Epithelial cell of proximal tubule (primary cell): ENCODE results near the gene MAP3K10. TPM values are rescaled to one million over a fixed set of nuclear protein-coding genes. Genes with fewer than 3 reads are reported as not detected.
A peak's percentile ranks its signal among the peaks of the same experiment; 100 is the strongest.

Source experiments
- DNase-seq: peaks from one replicate; pipeline ENCODE4 v3.0.0-alpha.2; 2011; ENCODE audit warnings: low read depth
- H3K4me3 ChIP-seq: 2 replicates; pipeline ENCODE4 v1.5.1; 2011; ENCODE audit warnings: low read depth, mild to moderate bottlenecking, low read length
- total RNA-seq: library from RNA; depleted of rRNA; stranded (reverse); fragments of >200 nt; gene quantifications from 2 replicates; pipeline ENCODE4 v1.2.3, GENCODE V29; 2015
- TF ChIP-seq, protein P1 (sequence below): conservative IDR thresholded peaks from 2 replicates; pipeline ENCODE4 v1.5.1; 2012; ENCODE audit warnings: low read depth, mild to moderate bottlenecking, low read length

Gene MAP3K10
- total RNA-seq, 1 donor from 2014 or later: 9.9 TPM

DNA sequence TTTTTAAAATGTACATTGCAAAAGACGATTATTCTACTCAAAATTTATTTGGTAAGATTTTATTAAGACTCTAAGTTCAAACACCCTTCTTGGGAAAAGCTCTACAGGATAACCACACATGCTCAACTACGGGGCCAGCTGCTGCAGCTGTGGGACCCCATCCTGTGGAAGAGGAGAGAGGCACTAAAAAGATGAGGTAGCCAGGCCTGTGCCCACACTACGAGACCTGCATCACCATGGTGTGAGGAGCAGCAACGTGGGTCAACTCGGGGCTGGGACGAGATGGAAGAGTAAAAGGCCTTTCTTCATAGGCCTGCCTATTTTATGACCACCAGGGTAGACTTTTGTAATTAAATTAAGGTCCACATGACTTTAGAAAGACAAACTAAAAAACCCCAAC, 39.8 kb downstream of the MAP3K10 start:
- DNase-seq: no peak
- TF ChIP-seq, protein P1, sequence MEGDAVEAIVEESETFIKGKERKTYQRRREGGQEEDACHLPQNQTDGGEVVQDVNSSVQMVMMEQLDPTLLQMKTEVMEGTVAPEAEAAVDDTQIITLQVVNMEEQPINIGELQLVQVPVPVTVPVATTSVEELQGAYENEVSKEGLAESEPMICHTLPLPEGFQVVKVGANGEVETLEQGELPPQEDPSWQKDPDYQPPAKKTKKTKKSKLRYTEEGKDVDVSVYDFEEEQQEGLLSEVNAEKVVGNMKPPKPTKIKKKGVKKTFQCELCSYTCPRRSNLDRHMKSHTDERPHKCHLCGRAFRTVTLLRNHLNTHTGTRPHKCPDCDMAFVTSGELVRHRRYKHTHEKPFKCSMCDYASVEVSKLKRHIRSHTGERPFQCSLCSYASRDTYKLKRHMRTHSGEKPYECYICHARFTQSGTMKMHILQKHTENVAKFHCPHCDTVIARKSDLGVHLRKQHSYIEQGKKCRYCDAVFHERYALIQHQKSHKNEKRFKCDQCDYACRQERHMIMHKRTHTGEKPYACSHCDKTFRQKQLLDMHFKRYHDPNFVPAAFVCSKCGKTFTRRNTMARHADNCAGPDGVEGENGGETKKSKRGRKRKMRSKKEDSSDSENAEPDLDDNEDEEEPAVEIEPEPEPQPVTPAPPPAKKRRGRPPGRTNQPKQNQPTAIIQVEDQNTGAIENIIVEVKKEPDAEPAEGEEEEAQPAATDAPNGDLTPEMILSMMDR: no peak
- H3K4me3 ChIP-seq: no peak overlapping the region

DNA sequence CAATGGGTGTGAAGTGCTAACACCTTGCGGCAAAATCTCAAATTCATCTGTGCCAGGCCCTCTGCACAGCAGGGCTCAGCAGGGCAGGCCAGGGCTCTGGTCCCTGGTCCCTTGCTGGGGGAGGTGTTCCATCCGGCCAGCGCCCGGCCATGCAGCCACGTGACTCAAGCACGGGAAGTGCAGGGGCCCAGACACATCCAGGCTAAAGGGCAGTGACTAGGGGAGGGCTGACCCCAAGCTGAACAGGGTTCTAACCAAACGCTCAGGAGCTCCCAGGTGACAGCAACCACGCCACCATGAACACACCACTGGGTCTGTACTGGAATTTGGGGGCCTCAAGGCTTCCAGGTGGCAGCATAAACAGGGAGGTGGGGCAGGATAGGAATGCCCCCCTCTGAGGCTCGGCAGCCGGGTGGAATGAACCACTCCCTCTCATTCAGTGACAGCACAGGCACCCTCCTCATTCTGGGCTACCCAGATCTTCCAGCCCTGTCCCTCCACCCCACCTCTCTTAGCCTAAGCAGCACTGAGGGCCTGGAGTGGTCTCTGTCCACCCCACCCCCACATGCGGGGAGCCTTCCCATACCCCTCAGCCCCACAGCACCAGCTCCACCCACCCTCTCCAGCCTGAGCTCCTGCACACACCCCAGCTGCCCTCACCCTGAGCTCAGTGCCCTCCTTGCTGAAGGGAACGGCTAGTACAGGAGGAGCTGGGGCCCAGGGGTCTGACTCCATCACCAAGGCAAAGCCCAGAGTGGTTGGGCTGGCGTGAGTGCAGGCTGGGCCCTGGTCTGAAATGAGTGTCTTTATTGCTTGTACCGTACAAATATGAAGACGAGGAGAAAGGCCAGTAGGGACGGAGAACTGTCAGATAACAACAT, 40.6 kb downstream of the MAP3K10 start:
- H3K4me3 ChIP-seq: peak overlapping the region; percentile 14
- DNase-seq: no peak
- TF ChIP-seq, protein P1: no peak

DNA sequence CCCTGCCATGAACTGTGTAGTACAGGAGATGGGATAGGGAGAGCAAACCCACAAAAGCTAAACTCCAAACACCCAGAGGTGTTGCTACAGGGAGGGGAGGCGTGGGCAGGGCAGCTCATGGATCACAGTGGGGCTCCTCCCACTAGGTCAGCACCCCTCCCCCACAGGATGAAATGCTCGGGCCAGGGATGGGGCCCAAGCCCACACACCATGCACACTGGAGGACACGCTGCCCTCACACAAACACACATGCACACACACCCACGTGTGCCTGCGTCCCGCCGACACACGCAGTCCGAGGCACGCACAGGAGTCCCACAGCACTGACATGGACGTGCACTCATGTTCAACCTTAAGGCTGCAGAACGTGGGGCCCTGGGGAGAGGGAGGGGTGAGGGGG, 41.3 kb downstream of the MAP3K10 start:
- no peak overlapping the region for H3K4me3 ChIP-seq
- TF ChIP-seq, protein P1: no peak
- DNase-seq: no peak

DNA sequence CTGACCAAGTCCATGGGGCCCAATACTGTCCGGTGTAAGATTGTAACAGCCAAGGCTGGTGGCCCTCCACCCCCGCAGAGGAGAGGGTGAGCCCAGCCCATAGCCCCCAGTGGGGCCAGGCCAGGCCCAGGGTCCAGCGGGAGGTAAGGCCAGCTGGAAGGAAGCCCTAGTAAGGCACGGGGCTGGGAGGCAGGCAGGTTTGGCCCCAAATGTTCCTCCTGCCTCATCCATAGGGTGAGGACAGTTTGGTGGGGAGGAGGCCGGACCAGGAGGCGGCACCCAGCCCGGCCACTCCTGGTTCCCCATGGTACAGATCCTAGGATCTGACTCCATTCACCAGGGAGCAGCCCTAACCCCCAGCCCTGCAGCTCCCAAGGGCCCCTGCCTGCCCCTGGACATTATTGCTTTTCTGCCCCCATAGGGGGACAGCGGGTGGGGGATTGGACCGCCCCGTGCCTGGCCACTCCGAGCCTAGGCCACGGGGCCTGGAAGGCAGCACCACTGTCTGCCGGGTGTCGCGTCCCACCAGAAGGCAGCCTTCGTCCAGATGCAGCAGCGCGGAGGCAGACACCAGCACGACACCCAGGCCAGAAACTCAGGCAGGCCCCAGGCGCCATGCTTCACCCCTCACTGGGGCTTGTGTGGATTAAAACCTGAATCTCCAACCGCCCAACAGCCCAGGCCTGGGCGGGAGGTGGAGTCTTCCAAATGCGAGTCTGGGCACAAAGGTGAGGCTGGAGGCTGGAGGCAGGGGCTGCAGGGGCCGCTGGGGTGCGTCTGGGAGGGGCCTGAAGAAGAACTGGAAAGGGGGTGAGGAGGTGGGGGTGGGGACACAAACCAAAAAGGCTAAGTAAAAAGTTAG, 42.0 kb downstream of the MAP3K10 start:
- TF ChIP-seq, protein P1: no peak
- no peak overlapping the region for H3K4me3 ChIP-seq
- DNase-seq: no peak

DNA sequence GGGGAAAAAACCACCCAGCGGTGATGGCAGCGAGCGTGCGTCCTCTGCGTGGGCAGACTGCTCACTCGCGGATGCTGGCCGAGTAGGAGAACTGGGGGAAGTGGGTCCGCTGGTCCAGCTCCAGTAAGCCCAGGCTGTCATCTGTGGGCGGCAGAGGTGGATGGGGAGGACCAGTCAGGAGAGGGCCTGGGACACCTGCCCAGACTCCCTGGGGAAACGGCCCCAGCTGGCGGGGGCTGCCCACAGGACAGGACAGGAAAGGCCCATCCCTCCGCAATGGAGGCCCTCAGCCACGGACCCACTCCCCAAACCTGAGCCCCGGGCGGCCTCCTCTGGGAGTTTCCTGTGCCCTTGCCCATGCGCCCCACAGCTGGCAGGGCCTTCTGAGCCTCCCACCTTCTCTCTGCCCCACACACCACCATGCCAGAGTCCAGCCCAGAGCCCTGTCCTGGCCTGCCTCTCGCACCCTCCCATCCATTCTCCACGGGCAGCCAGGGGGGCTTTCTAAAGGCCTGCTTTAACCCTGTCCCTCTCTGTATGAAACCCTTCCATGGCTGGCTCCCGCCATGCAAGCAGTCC, 42.7 kb downstream of the MAP3K10 start:
- TF ChIP-seq, protein P1: no peak
- DNase-seq: no peak
- H3K4me3 ChIP-seq: no peak overlapping the region

DNA sequence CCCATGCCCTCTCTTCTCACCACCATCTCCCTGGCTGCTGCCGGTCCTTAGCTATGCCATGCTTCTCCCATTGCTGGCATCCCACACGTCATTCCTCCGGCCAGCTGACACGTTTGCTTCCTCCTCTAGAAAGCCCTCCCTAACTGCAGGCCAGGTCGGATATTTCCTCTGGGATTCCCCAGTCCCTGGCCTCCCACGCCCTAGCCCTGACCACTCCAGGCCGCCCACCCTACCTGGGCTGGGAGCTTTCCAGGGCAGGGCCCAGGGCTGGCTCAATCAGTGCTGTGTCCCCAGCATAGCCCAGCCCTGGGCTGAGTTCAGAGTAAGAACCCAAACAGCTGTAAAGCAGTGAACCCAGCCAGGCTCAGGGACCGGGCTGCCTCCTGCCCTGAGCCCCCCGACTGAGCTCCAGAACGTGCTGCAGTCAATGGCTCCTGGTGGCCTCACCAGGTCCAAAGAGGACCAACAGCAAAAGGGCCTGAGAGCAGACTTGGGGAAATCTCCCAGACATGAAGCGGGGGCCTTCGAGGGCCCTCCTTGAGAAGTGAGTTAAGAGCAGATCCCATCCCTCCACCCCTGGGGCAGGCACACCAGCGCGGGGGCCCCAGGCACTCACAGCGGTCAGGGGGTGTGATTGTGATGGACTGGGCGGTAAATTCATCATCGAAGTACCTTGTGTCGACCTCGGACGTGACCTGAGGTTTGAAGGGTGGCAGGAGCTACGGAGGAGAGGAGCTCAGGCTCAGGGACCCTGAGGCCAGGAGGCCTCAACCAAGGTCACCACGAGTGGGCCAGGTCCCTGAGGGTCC, 43.4 kb downstream of the MAP3K10 start:
- DNase-seq: no peak
- TF ChIP-seq, protein P1: no peak

More for the DNA sequence above, 43.4 kb downstream of the MAP3K10 start:
- H3K4me3 ChIP-seq: no peak overlapping the region
